GDM1 (cell line): ENCODE measurements around the gene GSE1.

Experiments used
- DNase-seq: peaks from one replicate; lab custom pipeline; 2025; lab: John Stamatoyannopoulos, UW

The GSE1 gene

DNA sequence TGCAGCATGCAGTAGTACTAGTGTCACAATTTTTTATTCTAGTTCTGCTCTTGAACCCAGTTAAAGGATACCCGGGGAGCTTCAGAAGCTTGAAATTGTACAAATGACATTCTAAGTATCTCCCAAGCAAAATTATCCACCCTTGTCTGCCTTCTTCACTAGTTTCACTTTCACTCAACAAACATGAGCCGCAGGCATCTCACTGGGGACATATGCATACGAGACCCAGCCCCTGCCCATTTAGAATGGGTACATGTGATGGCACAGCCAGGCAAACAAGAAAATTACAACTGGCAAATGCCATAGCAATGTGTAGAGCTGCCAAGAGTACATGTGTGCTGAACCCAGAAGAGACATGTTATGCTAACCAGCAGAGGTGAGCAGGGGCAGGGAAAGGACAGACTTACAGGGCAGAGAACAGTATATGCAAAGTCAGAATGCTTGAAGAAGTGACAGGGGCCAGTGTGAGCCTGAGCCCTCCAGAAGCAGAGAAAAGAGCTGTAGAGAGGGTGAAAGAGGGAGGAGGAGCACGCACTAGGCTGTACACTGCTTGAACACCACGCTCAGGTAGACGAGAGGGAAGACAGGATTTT, 67.3 kb downstream of the GSE1 start:
- no peak for DNase-seq

DNA sequence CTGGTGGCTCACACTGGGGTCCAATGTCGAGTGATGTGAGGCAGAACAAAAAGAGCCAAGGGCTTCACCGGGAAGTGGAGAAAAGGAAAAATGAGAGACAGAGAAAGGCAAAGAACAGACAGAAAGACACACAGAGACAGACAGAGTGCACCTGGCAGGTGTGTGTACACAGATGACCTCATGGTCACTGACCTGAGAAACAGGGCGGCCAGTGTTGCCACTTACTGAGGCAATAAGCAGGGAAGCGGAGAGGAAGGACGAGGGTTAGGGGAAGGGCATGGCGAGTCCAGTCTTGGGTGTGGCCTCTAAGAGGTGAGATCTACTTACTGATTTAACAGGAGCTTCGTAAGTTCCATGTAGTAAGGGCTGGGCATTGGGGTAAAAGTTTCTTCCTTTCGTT, 68.1 kb downstream of the GSE1 start:
- no peak for DNase-seq

DNA sequence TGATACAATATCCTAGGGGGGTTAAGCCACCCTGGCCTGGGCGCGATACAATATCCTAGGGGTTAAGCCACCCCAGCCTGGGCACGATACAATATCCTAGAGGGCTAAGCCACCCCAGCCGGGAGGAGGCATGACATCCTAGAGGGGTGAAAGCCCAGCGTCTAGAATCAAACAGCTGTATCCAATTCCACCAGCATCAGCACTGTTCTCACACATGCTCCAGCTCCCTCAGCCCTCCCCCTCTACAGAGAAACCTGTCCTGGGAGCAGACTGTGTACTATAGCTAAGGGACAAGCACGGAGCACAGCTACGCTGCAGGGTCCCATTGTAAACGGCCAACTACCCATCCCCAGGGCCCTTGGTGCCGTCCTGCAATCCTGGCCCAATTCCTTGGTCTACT, 69.4 kb downstream of the GSE1 start:
- DNase-seq = no peak

DNA sequence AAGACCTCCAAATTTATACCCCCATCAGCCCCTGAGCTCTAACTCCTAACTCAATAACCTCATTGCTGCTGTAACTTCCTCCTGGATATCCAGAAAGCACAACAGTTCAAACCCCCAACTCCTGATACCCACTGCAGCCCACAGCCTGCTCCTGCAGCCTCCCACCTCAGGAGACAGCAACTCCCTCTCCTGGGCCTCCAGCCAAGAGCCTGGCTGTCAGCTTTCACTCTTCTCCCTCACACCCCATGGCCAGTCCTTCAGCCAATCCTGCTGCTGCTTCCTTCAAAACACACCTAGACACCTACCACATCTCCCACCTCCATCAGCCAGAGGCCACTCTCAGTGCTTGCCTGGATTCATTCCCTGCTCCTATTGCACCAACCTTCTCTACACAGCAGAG, 70.2 kb downstream of the GSE1 start:
- no peak for DNase-seq

DNA sequence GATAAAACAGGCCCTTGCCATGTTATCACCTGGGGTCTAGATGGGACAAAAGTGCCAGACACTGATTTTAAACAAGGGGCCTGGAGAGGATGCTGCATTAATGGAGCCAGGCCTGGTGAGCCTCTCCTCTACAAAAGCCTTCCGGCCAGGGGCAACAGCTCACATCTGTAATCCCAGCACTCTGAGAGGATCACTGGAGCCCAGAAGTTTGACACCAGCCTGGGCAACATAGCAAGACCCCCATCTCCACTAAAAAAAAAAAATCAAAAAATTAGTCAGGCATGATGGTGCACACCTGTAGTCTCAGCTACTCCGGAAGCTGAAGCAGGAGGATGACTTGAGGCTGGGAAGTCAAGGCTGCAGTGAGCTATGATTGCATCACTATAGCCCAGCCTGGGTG, 72.1 kb downstream of the GSE1 start:
- no peak for DNase-seq

DNA sequence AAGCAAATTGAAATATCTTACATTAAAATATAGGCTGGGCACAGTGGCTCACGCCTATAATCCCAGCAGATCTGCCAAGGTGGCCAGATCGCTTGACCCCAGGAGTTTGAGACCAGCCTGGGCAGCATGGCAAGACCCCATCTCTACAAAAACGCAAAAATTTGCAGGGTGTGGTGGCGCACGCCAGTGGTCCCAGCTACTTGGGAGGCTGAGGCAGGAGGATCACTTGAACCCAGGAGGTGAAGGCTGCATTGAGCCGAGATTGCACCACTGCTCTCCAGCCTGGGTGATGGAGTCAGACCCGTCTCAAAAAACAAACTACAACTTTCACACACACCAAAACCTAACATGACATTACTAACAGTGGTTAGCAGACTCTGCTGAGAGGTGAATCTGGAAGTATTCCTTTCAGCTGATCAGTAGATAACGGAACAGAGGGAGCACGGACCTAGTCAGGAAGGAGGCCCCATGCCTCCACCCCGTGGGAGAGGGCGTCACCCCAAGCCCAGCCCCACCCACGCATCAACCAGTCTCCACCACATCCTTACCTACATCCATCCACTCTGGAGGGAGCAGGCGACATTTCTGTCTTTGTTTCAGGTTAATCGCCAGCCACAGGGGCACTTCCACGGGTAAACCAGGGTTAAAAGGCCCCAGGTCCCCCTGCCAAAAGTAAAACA, 73.9 kb downstream of the GSE1 start:
- DNase-seq = no peak

DNA sequence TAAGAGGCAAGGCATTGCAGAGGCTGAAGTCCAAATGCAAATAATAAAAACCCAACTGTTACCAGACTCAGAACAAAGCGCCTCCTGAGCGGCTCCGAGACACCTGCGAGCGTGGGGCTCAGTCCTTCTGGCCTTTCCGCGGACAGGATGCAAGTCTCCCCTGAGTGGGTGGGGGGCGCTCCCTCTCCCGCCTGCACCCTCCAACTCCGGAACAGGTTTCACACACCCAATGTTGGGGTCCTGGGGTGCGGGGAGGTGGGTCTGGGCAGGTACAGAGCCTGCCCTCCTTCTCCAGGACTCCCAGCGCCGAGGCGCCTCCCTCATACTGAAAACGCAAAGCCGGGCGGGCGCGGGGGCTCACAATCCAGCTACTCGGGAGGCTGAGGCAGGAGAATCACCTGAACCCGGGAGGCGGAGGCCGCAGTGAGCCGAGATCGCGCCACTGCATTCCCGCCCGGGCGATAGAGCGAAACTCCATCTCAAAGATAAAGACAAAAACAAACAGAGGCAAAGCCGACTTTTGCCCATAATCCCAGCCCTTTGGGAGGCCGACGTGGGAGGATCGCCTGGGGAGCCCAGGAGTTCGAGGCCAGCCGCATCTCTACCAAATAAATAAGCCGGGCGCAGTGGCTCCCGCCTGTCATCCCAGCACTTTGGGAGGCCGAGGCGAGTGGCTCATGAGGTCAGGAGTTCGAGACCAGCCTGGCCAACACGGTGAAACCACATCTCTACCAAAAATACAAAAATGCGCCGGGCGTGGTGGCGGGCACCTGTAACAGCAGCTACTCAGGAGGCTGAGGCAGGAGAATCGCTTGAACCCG, 74.7 kb downstream of the GSE1 start:
- DNase-seq = no peak

DNA sequence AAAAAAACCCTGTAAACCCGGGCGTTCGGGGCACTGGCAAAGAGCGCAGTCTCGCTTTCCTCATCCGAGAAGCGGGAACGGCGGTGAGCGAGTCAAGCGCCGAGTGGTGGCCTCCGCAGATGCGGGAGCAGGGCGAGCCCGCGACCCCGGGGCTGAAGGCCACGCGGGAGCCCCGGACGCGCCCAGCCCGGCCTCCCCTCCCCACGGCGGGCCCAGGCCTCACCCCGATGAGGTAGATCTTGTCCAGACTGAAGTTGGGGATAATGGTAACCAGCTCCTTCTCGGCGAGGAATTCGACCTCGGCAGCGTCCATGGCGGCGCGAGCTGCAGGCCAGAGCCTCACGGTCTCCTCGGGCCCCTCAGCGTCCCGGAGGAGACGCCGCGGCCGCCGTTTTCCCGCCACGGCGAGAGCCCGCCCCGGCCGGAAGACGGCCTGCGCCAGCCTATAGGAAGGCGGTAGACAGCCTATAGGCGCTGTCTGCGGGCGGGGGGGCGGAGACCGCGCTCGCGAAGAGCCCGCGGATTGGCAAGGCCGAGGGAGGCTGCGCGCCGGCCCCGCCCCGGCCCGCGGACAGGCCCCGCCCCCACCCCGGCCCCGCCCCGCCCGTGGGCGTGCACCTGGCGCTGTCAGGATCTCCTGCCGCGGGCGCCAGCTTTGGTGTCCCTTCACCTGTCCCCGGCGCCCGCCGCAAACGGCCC, 75.6 kb downstream of the GSE1 start, which contains the start of gene GINS2:
Gene GINS2, minus strand, starts transcription at position 369 of the 699 bp plus-strand sequence. Its CDS starts 56 bp downstream, at position 313.
- peak; percentile 71 for DNase-seq

DNA sequence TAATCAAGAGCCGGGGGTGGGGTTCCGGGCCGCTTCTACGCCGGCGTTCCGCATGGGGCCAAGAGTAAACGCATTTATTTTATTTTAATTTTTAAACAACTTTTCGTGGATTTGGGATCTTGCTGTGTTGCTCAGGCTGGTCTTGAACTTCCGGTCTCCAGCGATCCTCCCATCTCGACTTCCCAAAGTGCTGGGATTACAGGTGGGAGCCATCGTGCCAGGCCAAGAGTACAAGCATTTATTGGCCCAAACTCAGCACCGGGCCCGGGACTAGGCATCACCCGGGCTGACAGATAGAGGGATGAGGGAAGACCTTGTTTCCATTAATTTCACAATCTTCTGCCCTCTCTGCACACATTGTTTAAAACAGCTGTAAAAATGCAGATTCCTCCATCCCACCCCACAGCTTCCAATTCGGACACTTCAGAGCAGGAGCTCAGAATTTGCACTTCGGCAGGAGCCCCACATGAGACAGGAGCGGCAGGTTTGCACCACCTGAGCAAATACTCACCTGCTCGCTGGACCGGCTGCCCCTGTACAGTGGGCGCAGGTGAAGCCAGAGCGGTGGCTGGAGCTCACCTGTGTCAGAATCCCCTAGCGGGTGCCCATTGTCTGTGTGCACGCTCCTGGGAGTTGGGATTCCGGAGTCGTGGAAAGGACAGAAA, 76.3 kb downstream of the GSE1 start:
- no peak for DNase-seq

DNA sequence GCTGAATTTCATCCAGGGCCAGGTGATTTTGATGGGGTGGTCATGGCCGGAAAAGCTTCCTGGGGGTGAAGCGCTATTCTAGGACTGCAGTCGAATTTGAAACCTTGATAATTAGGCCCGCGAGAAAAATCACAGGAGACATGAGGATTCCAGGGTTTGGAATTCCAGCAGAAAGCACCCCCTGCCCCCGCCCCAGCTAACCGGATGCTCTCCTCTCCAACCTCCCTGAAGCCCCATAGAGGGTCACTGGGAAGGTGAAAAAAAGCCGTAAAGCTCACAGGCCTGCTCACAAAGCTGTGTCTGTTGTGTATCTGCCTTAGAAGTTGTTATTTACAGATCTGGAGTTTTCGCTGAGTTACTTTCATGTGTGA, 76.8 kb downstream of the GSE1 start:
- no peak for DNase-seq

DNA sequence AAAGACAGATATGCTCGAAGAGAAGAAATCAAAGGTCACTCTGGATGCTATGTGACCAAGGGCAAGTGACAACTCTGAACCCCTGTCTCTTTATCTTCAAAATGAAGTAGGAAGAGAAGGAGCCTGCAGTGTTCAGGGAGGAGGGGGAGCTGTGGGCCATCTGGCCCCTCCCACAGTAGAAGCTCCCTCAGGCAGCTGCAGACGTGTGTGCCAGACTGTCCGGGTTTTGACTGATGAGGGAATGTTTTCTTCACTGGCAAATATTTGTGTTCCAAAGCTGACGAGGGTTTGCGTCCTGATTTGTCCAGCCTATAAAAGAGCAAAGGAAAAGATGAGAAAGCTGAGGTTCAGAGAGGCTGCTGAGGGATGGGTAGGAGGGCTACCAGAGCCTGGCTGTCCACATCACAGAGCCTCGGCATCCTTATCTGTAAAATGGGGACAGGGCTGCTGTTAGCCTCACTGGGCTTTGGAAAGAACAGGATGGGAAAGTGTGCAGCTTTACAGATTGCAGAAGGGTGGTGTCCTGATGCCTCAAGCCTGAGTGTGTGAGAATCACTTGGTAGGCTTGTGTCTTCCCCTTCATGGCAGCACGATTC, 77.4 kb downstream of the GSE1 start:
- no peak for DNase-seq

DNA sequence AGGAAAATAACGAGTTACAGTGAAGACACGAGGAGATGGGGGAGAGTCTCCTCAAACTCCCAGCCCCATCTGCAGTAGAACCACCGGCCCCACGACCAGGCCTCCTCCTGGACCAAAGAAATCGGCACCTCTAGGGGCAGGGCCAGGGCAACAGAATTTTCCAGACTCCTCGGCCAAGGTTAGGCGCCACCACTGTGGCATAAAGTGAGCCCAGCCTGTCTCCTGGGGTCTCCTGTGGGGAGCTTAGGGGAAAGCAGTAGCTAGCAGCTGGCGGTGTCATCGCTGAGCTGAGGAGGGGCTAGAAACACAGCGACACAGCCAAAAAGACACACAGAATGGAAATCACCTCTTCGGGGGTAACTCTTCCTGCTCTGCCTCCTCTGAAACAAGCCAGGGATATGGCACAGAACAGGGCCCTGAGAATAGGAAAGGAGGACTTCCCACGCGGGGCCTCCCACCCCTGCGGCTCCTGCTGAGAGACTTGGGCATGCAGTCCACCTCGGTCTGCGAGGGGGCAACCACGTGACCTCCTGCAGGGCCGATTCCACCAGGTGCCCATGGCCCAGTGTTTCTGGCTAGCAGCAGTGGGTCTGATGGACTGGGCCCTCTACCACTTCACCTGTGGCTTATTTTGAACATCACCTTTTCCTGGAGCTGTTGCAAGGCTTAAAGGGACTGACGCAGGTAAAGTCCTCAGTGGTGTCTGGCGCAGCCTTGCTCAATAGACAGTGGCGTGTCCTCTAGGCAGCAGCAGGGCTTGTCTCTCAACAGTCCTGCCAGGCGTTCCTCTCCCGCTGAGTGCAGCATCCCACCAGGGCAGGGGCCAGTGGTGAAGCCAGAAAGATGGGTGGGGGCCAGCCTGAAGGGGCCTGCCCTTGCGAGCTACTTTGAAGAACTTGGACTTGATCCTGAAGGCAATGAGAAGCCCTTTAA, 82.3 kb downstream of the GSE1 start:
- no peak for DNase-seq

DNA sequence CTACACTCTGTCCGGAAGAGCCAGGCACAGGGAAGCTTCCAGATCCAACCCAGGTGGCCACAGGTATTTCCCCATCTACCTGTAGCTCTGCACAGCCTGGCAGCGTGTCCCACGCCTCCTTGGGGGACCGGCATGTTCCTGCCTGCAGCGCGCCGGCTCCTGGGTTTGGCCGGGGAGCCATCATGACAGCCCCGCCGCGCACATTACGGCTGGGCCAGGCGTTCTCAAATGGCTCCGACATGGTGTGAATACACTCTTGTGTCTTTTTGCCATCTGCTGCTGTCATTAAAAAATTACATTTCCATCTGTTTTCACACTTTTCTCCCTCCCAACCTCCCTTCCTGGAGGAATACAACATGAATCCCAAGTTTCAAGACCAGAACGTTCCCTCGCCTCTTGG, 83.7 kb downstream of the GSE1 start:
- DNase-seq = no peak

DNA sequence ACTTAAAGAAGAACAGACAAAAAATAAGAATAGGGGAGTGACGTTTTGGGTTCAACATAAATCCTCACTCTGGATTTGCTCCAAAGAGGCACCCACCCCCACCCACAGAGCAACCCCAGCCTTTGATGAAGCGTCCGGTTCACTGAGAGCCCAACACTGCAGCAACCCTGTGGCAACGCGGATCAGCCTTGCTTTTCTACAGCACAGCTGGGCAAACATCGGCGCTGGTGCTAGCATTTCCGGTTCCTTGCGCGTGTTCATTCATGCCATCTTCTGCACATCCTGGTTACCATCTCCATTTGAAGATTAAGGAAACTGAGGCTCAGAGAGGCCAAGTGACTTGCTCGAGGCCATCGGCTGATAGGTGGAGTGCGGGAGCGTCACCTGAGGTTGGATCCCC, 84.3 kb downstream of the GSE1 start:
- no peak for DNase-seq

DNA sequence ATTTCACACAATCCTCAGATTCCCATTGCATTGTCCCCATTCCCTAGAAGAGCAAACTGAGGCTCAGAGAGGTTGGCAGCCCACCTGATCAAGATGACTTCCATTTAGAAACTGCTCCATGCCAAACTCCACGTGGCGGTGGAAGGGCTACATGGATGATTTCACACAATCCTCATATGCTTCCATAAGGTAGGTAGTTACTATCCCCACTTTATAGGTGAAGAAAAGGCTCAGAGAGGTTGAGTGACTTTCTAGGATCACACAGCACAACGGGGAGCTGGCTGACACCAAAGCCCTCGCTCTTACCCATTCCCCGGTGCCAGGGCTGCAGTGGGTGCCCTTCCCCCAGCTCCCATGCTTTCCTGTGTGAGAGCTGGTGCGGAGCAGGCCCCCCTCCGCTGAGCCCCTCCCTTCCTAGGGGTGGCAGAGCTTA, 85.4 kb downstream of the GSE1 start:
- no peak for DNase-seq

DNA sequence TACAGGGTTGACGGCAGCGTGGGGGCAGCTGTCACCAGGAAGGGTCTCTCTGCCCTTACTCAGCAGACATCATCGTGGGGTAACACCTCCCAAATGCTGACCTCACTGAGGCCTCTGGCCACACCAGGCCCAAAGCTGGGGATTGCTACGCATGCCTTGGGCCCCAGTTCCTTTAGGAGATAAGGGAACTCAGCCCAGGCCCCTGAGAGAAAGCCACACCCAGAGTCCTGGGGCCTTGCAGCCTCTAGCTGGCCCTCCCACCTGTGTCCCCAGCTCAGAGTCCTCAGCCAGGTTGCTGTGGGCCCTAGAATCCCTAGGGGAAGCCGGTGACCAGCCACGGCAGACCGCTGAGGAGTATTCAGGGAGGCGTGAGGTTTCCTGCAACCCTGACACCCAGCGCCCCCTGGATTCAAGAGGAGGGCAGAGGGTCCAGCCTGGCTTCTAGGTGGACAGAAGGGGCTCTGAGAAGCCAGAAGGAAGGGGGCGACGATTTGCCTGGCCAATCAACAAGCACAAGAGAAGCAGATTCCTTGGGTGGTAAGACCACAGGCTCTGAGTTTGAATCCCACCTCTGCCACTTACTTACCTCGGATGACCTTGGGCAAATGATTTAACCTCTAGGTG, 85.9 kb downstream of the GSE1 start:
- no peak for DNase-seq

DNA sequence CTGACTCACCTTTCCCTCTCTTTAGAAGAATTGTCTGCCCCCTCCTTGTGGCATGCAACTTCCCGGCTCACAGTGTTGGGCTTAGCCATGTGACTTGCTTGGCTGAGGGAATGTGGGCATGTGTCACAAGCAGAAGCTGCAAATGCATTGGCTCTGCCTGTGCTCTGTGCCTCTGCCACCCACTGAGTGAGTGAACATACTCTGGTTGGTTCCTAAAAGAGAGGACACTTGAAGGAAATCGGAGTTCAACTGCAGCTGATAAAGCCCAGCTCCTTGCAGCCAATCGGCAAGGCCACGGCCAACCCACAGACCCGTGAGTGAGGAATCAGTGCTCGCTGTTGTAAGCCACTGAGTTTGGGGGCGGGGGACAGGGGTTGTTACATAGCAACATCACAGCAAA, 86.5 kb downstream of the GSE1 start:
- DNase-seq = no peak

DNA sequence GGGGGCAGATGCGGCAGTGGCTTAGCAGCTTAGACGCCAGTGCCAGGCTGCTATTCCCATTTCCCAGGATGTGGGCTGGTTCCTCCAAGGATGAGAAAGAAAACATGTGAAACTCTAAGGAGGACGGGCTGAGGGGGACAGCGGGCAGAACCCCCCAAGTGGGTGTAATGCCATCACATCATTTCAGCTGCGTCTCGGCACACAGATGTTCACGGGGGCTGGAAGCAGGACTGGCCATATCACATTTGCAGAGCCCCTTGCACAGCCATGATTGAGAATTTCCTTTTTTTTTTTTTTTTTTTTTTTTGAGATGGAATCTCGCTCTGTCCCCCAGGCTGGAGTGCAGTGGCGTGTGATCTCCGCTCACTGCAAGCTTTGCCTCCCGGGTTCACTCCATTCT, 90.9 kb downstream of the GSE1 start:
- DNase-seq = no peak

DNA sequence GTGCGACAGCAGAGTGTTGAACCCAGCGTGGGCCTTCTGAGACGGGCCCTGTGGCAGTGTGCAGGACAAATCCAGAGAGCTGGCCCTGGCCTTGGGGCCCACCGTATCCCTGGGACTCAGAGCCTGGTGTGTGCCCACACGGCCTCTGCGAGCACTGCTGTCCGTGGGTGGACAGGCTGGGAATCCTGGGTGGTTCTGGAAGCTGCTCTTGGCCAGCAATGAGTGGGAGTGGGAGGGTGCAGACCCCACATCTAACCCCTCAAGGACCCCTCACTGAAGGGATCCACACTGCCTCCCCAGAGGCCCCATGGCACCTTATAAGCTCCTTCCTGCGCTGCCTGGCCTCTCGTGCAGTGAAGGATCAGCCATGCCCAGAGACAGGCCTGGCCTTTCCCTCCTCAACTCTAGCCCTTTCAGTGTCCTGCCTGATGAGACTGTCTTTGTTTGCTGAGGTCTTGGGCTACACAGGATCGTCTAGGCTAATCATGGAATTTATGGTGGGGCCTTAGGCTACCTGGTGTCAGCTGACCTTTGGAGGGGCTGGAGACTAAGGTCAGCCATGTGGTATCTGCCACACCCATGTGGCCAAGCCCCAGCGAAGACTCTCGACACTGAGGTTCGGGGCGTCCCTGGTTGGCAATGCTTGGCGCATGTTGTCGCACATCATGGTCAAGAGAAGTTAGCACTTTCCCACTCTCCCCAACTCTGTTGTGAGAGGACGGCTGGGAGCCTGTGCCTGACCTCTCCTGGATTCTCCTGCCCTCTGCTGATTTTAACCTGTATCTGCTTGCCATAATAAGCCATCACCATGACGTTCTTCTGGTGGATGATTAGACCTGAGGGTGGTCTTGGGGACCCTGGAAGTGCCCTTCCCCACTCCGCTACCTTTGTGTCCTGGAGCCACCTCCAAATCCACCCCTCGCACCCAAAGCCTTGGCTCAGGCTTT, 92.1 kb downstream of the GSE1 start:
- DNase-seq = no peak
